ENCODE measurements around the gene CACNA1H. TPM values are rescaled to one million over a fixed set of nuclear protein-coding genes. Genes with fewer than 3 reads are reported as not detected.

CACNA1H gene
- total and polyA plus RNA-seq, 2 donors (not counting 3 experiments of a cell fraction or from before 2014, with no cell fraction given), result 0.03 TPM; not detected in 1

DNA sequence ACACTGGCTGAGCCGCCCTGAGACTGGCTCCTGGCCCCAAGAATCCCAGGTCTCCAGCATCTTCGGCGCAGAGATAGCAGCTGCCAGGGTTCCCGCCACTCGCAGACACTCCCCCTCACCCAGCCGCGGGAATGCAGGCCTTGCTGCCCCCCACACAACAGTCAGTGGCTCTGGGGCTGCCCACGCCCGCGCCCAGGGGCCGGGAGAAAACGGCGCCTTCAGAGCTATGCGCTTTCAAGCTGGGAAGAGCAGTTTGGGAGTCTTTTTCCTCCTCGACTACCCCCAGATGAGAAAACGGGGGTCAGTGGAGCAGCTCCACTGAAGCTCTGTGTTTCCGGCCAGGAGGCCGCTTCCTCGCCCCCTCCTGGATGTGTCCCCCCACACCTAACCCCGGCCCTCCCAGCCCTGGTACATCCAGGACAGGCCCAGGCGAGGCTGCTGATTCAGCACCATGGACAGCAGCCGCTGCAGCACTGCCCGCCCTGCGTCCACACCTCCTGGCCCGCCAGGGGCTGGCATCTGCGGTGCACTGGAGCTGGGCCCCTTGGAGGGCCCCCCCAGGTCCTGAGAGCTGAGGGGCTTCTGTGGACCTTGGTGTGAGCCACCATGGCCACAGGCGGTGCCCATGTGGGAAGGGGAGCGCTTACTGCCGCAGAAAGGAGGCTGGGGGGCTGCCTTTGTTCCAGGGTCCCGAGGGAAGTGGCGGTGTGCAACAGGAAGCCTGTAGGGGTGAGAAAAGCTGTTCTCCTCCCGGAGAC is 35.7 kb downstream of the CACNA1H start:
- ChIA-PET CTCF (no interaction called here), POLR2A (no interaction called here)
- DNase-seq (ENCODE audit: low read depth, low spot score), result peak; percentile 20
- Histone ChIP-seq H3K79me2 (ENCODE audit: control insufficient read depth, insufficient read depth, low read length) (no peaks in the 10 kb centered on the region), H3K36me3 (ENCODE audit: control insufficient read depth in 2 of 2, extremely low read depth in 1 of 2, insufficient read depth in 2 of 2, low read length in 2 of 2) (no peaks in the 10 kb centered on the region), H3K4me1 (ENCODE audit: control insufficient read depth, extremely low read depth, insufficient read depth, low read length) (no peaks in the 10 kb centered on the region), H2AFZ (ENCODE audit: low read depth, low read length) (no peak overlapping the region), H3K27ac (ENCODE audit: insufficient read depth, low read depth, low read length) (no peak overlapping the region), H4K20me1 (replicated peaks; ENCODE audit: control insufficient read depth, extremely low read depth, insufficient read depth, low read length) (no peaks in the 10 kb centered on the region), H3K4me2 (ENCODE audit: insufficient read depth, low read length) (no peak overlapping the region), H3K27me3 (ENCODE audit: control insufficient read depth in 2 of 2, insufficient read depth in 2 of 2, low read length in 2 of 2) (no peaks in the 10 kb centered on the region), H3K4me3 (replicated peaks in 1 of 3; ENCODE audit: insufficient read depth in 1 of 3, low read depth in 1 of 3, low read length in 3 of 3) (no peak overlapping the region), H3K9me1 (replicated peaks; ENCODE audit: control insufficient read depth, extremely low read depth, insufficient read depth, low read length) (no peaks in the 10 kb centered on the region), H3K9me3 (replicated peaks; ENCODE audit: control insufficient read depth, insufficient read depth, low read length) (no peaks in the 10 kb centered on the region), H3K9ac (replicated peaks; ENCODE audit: extremely low read depth, insufficient read depth, low read length) (no peak overlapping the region)
- TF ChIP-seq, protein P1, sequence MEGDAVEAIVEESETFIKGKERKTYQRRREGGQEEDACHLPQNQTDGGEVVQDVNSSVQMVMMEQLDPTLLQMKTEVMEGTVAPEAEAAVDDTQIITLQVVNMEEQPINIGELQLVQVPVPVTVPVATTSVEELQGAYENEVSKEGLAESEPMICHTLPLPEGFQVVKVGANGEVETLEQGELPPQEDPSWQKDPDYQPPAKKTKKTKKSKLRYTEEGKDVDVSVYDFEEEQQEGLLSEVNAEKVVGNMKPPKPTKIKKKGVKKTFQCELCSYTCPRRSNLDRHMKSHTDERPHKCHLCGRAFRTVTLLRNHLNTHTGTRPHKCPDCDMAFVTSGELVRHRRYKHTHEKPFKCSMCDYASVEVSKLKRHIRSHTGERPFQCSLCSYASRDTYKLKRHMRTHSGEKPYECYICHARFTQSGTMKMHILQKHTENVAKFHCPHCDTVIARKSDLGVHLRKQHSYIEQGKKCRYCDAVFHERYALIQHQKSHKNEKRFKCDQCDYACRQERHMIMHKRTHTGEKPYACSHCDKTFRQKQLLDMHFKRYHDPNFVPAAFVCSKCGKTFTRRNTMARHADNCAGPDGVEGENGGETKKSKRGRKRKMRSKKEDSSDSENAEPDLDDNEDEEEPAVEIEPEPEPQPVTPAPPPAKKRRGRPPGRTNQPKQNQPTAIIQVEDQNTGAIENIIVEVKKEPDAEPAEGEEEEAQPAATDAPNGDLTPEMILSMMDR (IDR thresholded peaks at IDR 0.05; ENCODE audit: extremely low read depth in 1 of 2, insufficient read depth in 1 of 2, low read depth in 1 of 2, low read length in 2 of 2), result no peak
- TF ChIP-seq, protein P2, sequence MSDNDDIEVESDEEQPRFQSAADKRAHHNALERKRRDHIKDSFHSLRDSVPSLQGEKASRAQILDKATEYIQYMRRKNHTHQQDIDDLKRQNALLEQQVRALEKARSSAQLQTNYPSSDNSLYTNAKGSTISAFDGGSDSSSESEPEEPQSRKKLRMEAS (IDR thresholded peaks at IDR 0.05; ENCODE audit: insufficient read depth, insufficient read length), result no peak
- TF ChIP-seq POLR2AphosphoS5 (IDR thresholded peaks at IDR 0.05; ENCODE audit: insufficient read depth, low read depth, low read length), result no peak
- no peak for TF ChIP-seq JUN (IDR thresholded peaks at IDR 0.05; ENCODE audit: borderline replicate concordance, insufficient read depth, insufficient read length, low read depth)
- TF ChIP-seq GATA2 (IDR thresholded peaks at IDR 0.05; ENCODE audit: insufficient read depth, insufficient read length, low read depth, low read length), result no peak
- no peak for TF ChIP-seq EZH2 (IDR thresholded peaks at IDR 0.05; ENCODE audit: borderline replicate concordance, low read depth, low read length, severe bottlenecking)
- no peak for TF ChIP-seq FOS (IDR thresholded peaks at IDR 0.05; ENCODE audit: borderline replicate concordance, insufficient read depth, low read length)
- TF ChIP-seq POLR2A (IDR thresholded peaks at IDR 0.05; ENCODE audit: low read depth, low read length), result no peak
- TF ChIP-seq MYC (IDR thresholded peaks at IDR 0.05; ENCODE audit: low read depth, low read length), result no peak
- BruUV-seq (replicated peaks), result no TSS peak
- FAIRE-seq, result no peak
- dilution Hi-C loops (cut with MboI; ENCODE audit: extremely low pct_ligation_motif_present, low sequenced_read_pairs) (no loop called here), intact Hi-C loops (cut with micrococcal nuclease) (no loop called here)

Data from endothelial cell of umbilical vein (primary cell).